NCI-H1105 (cell line): Measurements from ENCODE around the gene PGBD5.

Source experiments
- DNase-seq: peaks from one replicate; lab custom pipeline; 2025; lab: John Stamatoyannopoulos, UW

PGBD5 gene

DNA sequence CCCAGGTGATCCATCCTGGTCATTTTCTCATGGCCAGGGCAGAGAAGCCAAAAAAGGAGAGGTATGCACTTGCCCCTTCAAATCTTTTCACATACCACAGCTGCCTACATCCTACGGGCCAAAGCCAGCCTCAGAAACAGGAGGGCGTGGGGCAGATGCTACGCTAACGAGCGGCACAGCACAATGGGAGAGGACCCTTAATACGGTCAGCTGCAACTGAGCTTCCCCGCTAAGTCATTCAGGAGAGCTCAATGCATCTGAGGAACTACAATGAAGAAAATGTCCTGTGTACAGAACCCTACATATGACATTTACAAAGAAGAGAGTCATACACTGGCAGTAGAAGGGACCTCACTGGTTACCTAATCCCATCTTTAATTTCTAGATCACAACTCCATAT is 78.2 kb downstream of the PGBD5 start:
- DNase-seq: no peak

DNA sequence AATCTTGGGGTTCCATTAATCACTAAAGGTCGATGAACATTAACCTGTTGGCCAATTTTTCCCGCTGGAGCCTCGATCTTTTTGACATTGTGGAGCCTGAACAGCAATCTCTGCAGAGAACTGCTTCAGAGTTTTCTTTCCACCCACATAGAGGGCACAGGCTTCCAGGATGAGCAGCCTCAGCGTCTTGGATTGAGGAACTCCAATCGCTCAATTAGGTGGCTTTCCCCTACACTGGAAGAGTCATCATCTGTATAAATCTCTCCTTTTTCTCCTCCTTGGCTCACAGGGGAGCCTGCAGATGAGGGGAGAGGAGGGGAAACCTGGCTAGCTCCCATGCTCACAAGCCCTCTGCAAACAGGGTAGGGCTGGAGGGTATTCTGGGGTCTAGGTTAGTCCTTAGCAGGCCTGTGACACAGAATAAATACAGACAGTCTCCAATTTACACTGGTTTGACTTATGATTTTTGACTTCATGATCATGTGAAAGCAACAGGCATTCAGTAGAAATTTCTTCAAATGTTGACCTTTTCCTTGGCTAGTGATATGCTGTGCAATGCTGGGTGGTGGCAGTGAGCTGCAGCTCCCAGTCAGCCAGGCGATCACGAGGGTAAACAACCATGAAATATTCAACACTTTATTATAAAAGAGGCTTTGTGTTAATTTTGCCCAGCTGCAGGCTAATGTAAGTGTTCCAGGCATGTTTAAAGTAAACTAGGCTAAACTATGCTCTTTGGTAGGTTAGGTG is 80.8 kb downstream of the PGBD5 start:
- DNase-seq: no peak

DNA sequence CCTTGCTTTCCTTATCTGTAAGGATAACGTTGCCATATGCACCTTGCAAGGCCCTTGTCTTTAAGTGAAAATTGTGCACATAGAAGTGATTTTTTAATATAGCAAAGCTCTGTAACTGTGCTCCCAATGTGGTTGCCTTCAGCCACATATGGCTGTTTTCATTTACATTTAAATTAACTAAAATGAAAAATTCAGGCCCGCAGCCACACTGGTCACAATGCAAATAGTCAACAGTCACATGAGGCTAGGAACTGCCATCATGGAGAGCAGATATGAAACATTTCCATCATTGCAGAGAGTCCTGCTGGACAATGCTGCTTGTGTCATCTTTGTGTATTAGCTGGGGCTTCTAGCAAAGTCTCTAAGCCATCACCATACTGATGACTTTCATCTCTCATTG is 83.4 kb downstream of the PGBD5 start:
- DNase-seq: no peak

DNA sequence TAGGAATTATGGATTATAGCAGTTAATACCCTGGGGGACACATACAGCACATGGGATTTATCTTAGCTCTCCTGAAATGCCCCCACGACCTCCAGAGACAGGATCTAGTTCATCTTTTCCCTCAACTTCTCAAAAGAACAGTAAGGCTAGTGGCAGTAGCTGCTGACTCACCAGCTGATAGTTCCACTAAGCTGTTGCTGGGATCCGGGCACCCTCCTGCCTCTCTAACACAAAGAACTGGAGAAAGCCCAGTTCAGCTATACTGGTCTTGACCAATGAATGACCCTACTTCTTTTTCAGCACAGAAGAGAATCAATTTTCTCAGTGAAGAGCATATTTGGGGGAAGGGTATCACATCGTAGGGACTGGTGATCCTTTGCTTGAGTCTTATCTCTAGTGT is 84.1 kb downstream of the PGBD5 start:
- DNase-seq: no peak

DNA sequence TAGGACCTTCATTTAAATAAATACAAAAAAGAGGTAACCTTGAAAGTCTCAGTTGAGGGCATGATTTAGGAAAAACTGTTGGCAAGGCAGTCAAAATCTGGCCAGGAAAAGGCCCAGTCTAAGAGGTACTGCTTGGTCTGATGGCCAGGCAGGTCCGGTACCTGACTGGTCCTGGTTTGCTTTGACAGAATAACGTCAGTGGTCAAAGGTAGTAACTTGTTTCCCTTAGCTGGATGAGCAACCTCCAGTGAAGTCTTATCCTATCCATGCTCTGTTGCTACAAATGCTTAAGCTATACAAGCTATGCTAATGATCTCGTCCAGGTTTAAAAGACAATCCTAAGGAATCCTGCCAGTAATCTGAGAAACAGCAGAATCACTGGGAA is 85.0 kb downstream of the PGBD5 start:
- DNase-seq: no peak

DNA sequence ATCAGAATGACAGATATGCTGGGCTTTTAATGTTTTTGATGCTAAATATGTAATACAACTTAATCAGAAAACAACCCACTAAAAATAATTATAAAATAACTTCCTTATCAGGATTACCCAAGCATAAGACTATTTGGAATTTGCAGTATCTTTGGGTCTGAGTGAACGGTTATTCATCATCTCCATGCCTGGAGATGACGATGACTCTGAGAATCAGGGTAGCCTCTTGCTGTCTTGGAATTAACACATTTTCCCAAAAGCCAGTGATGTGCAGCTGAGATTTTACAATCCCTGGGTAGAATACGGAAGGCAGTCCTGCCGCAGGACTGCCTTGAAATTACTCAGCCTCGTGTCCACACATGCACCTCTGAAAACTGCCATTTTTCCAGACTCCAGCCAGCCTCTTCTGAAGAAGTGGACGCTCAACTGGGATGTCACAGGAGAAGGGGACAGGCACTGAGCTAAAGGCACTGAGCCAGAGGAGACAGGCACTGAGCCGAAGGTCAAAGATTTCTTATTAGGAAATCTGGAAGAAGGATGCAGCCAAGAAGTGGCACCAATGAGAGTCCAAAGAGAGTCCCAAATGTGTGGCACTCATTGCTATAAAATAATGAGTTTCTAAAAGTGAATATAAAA is 85.5 kb downstream of the PGBD5 start:
- no peak for DNase-seq

DNA sequence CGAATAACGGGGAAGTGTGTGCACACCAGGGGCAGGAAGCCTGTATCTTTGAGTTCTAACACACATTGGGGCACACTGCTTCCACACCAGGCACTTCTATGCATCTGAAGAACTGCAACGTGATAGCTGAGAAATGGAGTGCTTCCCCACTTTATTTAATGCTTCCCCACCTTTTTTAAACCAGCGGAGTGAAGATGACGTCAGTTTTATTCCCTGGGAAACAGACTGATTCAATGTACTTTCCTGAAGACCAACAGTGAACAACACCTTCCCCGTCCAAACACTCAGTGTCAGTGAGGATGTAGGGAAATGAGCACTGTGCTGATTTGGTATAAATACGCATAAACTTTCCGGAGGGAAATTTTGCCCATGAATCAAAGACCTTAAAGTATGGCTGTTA is 87.1 kb downstream of the PGBD5 start:
- no peak for DNase-seq

DNA sequence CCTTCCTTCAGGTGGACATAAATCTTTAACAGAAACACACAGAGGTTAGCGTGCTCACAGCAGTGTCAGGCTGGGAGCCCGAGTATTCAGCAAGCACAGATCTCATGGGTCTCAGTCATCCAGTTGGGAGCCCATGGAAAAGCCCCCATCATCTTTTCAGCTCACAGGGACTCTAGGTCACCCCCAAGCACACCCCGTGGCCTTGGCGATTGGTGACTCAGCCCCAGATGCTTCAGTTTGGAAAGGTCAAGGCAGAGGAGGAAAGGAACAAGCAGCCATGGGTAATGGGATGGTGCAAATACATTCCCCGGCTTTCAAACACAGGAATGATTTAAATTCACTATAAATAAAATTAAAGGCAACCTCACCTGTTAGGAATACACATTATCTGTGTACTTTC is 88.9 kb downstream of the PGBD5 start:
- DNase-seq: no peak

DNA sequence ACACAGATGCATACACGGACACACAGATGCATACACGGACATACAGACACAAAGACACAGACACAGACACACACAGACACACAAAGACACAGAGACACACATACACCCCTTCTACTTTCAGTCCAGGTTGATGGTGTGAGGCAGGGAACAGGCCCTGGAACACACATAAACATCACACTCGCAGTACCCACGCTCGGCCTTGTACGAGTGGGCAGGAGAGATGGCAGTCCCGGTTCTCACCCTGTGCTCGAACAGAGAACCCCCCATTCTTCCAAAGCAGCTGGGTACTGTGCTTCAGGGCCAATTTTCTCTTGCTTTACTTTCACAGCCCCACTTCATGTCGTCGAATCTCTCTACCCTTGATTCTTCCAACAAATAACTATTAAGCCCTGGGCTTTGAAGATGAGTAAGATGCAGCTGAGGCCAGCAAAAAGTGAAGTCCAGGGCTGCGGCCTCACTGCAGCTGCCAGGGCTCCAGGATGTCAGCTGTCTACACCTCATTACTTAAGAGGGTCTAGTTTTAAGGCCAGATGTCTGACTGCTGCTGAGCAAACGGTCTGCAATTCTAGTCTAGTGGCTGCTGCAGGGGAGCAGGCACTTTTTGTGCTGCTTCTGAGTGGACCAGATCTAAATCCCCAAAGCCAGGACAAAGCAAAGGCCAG is 90.1 kb downstream of the PGBD5 start:
- no peak for DNase-seq

DNA sequence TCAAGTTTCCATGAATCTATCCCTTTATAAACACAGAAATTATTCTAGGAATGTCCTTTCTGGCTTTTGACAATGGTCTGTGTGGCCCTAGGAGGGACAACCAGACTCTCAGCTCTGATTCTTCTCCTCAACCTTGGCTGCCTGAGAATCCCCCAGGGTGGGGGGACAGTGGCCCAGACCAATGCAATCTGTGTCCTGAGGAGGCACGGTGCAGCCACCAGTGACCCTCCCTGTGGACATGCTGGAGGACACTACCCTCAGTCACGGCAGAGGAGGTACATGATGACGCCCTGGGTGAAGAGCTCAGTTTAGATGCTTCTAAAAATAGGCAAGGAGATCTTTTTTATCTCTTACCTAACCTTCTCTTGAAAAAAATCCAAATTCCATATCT is 91.7 kb downstream of the PGBD5 start:
- no peak for DNase-seq

DNA sequence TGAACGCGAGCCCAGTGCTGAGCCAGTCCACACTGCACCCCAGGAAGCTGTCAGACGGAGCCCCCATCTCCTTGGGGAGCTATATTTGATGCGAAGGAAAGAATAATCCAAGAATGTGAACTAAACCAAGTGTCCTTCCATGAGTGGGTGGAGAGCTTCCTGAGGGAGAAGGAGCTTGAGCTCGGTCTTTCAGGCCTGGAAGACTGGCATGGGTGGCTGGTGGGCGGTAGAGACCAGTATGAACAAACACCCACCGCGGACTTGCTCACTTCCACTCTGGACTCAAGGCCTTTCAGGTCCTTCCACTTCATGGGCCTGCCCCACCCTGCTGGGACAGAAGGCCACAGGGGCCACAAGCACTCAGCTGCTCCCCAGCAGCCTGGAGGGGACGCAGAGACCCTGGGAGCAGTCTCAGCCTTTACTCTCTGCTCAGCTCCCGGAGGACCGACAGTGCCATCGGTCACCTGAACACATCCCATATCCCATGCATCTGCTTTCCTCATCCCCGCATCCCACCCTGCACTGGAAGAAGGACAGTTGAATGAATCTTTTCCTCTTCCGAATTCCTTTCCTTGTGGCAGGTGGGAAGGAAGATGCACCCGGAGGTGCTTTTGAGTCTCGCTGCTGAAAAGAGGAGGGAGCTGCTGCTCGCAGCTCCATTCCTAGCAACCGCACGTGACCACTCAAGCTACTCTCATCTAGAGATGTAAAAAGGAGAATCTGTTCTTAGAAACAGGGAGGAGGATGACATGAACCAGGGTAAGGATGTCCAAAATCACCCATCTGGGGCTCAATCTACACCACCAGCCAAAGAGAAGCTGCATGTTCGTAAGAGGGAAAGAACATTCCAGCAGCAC is 92.3 kb downstream of the PGBD5 start:
- DNase-seq: no peak

DNA sequence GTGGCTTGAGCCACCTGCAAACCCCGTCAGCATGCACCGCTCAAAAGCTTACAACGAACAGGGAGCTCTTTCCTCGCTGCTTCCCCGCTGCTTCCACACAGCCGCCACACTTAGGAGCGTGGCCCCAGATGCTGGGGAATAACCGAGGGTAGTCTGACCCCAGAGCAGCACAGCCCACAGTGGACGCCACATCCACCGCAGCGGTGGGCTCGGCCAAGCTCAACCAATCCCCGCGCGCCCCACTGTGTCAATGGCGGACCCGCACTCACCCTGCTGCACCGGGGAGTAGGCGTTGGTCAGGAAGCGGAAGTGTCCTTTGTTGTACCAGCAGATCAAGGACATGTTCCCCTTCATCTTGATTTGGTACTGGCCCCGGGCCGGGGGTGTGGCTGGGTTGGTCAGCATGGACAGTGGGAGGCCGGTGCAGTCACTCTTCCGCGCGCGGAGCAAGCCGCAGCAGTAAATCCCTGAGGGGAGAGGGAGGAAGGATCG is 93.5 kb downstream of the PGBD5 start:
- no peak for DNase-seq

DNA sequence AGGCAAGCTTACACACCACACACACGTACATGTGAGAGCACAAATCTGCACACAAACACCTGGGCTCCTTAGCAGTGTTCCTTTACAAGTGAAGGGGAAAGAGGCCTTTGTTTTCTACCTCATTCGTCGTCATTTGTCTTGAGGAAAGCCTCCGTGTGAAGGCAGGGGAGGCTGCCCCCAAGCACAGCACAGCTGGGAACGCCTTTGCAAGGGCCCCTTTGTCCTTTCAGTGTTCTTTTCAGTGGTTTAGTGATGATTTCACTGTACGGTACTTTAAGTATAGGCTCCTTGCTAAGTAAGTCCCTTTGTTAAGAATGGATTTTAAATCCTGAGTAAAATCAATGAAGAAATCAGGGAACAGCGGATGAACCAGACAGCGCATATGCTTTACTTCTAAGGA is 94.1 kb downstream of the PGBD5 start:
- DNase-seq: no peak

DNA sequence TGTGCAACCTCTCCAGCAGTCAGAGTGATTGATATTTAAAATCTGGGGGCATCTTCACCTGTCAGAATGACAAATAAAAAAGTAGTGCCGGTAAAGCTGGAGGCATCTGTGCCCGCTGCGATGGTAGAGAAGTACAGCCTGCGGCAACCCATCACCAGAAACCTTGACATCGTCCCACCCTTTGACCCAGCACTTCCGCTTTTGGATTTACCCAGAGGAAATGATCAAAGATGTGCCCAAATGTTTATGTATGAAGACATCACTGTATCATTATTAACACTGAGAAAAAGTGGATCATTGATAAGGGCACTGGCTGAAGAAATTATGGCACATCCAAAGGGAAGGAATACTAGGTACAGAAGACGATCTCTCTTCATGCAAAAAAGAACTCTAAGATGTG is 96.0 kb downstream of the PGBD5 start:
- no peak for DNase-seq

DNA sequence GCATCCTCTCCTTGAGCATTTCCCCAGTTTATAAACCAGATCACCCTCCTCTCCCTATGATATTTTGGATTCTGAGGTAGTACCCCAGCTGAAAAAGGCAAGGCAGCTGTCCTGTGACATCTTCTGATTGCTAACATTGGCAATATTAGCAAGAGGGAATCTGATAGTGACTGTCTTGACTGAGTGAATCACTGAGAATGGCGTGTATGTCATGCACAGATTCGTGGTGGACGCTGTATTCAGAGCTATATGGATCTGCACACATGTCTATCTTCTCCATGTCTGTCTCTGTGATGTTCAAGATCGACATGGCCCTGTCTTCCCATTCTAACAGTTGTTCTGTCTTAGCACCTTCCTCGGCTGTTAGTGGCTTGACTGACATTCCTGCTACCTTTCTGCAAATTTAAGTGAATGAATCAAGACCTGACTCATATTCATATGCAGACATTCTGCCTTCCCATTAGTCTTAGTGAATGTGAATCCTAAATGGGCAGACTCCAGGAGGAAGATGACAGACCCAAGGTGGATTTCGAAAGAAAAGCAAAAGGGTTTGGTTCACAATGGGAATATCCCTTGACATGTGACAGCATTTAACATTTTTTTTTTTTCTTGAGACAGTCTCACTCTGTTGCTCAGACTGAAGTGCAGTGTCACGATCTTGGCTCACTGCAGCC is 97.7 kb downstream of the PGBD5 start:
- no peak for DNase-seq

DNA sequence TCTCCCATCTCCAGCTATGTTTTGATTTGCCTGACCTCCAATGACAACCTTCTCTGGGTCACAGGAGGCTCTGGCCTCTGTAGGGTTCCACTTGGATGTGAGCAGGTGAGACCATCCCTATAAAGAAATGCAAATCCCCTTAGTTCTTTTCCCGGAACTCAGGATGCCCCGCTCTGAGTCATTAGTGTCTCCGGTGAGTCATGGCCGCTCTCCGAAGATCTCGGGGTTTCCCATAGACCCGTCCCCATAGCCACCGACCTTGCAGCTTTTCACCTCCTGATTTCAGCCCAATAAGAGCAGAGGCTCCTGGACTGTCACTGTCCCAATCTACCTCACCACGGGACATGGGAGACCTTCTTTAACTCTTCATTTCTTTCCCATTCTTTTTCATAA is 98.2 kb downstream of the PGBD5 start:
- DNase-seq: no peak

DNA sequence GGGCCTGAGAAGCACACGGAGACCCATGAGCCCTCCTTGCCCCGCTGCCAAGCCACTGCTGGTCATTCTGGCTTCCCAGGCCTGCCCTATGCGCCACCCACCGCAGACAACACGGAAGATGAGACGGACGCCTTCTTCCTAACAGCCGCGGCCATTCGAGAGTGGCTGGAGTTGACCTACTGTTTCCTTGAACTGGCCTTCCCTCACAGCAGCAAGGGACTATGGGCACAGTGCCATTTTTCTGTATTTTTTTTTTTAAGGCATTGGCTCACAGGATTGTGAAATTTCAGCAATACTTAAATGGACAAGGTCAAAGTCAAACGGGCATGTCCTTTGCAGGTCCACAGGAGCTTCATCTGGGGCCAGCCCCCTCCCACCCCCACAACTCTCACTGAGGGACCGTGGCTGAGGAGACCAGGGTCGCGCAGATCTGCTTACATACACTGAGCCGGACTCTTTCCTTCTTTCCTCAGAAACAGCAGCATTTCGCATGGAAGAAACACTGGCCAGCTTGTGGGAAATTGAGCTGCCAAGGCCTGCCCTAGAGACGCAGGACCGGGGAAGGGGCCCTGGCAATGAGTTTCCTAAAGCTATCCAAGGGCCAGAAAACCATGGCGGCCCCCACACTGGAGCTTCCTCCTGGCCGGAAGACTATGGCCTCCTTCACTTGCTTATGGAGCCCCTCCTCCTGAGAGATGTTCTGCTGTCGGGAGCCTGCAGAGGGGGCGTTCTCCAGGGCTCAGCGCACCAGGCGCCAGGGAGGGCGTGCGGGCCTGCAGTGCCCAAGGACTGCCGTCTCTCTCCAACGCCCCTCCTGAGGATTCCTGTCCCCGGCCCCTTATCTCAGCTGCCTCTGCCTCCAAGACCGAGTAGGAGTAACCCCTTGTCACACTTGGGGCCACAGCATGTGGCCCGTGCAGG is 98.9 kb downstream of the PGBD5 start:
- DNase-seq: no peak

DNA sequence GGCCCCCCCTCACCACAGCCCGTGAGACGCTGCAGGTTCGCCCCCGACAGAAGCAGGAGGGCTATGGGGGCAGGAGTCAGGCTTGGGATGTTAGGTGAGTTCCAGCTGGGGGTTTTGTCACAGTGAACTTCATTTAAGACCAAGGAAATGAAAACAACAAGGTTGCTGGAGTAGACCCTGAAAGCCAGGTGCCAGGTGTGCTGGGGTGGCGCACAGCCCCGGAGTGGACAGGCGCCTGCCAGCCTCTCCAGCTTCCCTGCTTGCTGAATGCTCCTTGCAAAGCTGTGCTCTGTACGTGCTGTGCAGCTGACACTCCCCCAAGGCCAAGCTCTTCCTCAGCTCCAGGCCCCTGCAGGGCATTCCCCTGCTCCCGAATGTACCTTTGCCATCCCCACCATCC is 102.4 kb downstream of the PGBD5 start:
- DNase-seq: no peak

DNA sequence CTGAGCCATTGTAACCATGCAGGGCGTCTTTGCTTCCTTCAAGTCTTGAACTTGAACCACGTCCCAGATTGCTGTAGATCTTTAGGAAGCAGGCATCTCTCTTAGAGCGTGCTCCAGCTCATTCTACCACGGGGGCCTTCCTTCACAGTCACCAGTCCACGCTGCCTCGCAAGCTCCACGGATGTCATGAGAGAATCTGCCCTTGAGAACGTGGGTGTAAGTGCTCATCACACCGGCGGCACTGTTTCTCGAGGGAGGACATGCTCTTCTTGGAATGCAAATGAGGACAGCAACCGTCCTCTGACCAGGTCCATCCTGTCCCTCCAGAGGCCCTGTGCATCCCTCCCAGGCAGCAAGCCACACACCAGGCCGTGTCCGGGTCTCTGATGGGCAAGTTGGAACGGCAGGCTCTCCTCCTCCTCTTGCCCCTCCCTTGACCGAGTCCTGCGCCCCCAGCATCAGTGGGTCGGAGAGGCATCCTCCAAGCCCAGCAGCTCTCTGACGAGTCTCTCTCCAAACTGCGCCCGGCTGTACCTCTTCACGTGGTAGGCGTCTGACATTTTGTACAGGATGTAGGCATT is 103.1 kb downstream of the PGBD5 start:
- DNase-seq: no peak

DNA sequence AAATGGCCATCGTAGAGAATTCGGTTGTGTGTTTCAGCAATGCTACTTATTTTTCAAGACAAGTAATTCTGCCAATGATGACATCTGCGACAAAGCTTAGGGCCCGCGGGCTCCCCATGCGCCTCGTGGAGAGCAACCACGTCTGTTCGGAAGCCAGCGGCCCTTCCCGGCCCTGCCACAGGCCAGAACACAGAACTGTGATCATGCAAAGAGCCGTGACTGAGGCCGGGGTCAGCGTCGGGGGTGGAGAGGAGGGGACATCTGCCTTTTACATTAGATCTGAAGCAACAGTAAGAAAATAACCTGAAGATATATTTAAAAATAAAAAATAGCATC is 103.7 kb downstream of the PGBD5 start:
- DNase-seq: no peak
